ENCODE measurements around the gene FOXP4. TPM values are rescaled to one million over a fixed set of nuclear protein-coding genes. Genes with fewer than 3 reads are reported as not detected.

FOXP4 gene
- total RNA-seq, 1 donor from 2014 or later: 27.9 TPM

GRCh38 chr6:41621367-41621766 is 75.2 kb downstream of the FOXP4 start:
- peaks cover 4% of the 10 kb centered on the region for H3K27me3 Mint-ChIP-seq (ENCODE audit: unreplicated experiment)

GRCh38 chr6:41621802-41622201 is 75.6 kb downstream of the FOXP4 start:
- no peak overlapping the region for H3K4me3 Mint-ChIP-seq (ENCODE audit: unreplicated experiment)
- no peaks in the 10 kb centered on the region for H3K4me1 Mint-ChIP-seq (ENCODE audit: low read depth, unreplicated experiment)
- H3K27me3 Mint-ChIP-seq (ENCODE audit: unreplicated experiment): peaks cover 4% of the 10 kb centered on the region
- H3K9me3 Mint-ChIP-seq (ENCODE audit: unreplicated experiment): peaks cover 4% of the 10 kb centered on the region
- peaks cover 9% of the 10 kb centered on the region for H3K36me3 Mint-ChIP-seq (ENCODE audit: unreplicated experiment)
- H3K27ac Mint-ChIP-seq (ENCODE audit: unreplicated experiment): no peak overlapping the region
- TF ChIP-seq CTCF (IDR thresholded peaks at IDR 0.05; ENCODE audit: partially characterized antibody, unreplicated experiment): no peak
- DNase-seq: no peak

More at GRCh38 chr6:41621367-41621766, 75.2 kb downstream of the FOXP4 start:
- Mint-ChIP-seq H3K9me3 (ENCODE audit: unreplicated experiment) (peaks cover 4% of the 10 kb centered on the region), H3K27ac (ENCODE audit: unreplicated experiment) (no peak overlapping the region), H3K4me3 (ENCODE audit: unreplicated experiment) (no peak overlapping the region), H3K4me1 (ENCODE audit: low read depth, unreplicated experiment) (no peaks in the 10 kb centered on the region), H3K36me3 (ENCODE audit: unreplicated experiment) (peaks cover 9% of the 10 kb centered on the region)
- no peak for TF ChIP-seq CTCF (IDR thresholded peaks at IDR 0.05; ENCODE audit: partially characterized antibody, unreplicated experiment)
- no peak for DNase-seq

GRCh38 chr6:41622206-41622988 is 76.2 kb downstream of the FOXP4 start:
- H3K36me3 Mint-ChIP-seq (ENCODE audit: unreplicated experiment): peaks cover 9% of the 10 kb centered on the region
- peaks cover 4% of the 10 kb centered on the region for H3K9me3 Mint-ChIP-seq (ENCODE audit: unreplicated experiment)
- H3K27ac Mint-ChIP-seq (ENCODE audit: unreplicated experiment): no peak overlapping the region
- no peak for TF ChIP-seq CTCF (IDR thresholded peaks at IDR 0.05; ENCODE audit: partially characterized antibody, unreplicated experiment)
- no peaks in the 10 kb centered on the region for H3K4me1 Mint-ChIP-seq (ENCODE audit: low read depth, unreplicated experiment)
- no peak overlapping the region for H3K4me3 Mint-ChIP-seq (ENCODE audit: unreplicated experiment)
- peaks cover 4% of the 10 kb centered on the region for H3K27me3 Mint-ChIP-seq (ENCODE audit: unreplicated experiment)
- DNase-seq: no peak

GRCh38 chr6:41623330-41623729 is 77.1 kb downstream of the FOXP4 start:
- H3K36me3 Mint-ChIP-seq (ENCODE audit: unreplicated experiment): peaks cover 9% of the 10 kb centered on the region
- H3K4me3 Mint-ChIP-seq (ENCODE audit: unreplicated experiment): no peak overlapping the region
- H3K9me3 Mint-ChIP-seq (ENCODE audit: unreplicated experiment): peaks cover 4% of the 10 kb centered on the region
- no peaks in the 10 kb centered on the region for H3K4me1 Mint-ChIP-seq (ENCODE audit: low read depth, unreplicated experiment)
- DNase-seq: no peak
- H3K27me3 Mint-ChIP-seq (ENCODE audit: unreplicated experiment): peaks cover 4% of the 10 kb centered on the region
- TF ChIP-seq CTCF (IDR thresholded peaks at IDR 0.05; ENCODE audit: partially characterized antibody, unreplicated experiment): no peak
- no peak overlapping the region for H3K27ac Mint-ChIP-seq (ENCODE audit: unreplicated experiment)

- TF ChIP-seq CTCF (IDR thresholded peaks at IDR 0.05; ENCODE audit: partially characterized antibody, unreplicated experiment): no peak
- Mint-ChIP-seq H3K36me3 (ENCODE audit: unreplicated experiment) (peaks cover 9% of the 10 kb centered on the region), H3K4me3 (ENCODE audit: unreplicated experiment) (no peak overlapping the region), H3K27ac (ENCODE audit: unreplicated experiment) (no peak overlapping the region), H3K27me3 (ENCODE audit: unreplicated experiment) (peaks cover 2% of the 10 kb centered on the region), H3K4me1 (ENCODE audit: low read depth, unreplicated experiment) (no peaks in the 10 kb centered on the region), H3K9me3 (ENCODE audit: unreplicated experiment) (peaks cover 6% of the 10 kb centered on the region)
- no peak for DNase-seq
Observed at GRCh38 chr6:41624621-41625380, 78.6 kb downstream of the FOXP4 start.
